CD4-positive, CD25-positive, alpha-beta regulatory T cell (primary cell): ENCODE data around the gene CLTCL1. TPM values are rescaled to one million over a fixed set of nuclear protein-coding genes. Genes with fewer than 3 reads are reported as not detected.
A peak's percentile ranks its signal among the peaks of the same experiment; 100 is the strongest.
"Not testable (repeated sequence)": the region's sequence is repeated elsewhere in the genome, so short reads cannot be mapped to it uniquely, and the experiment has no call there.

ENCODE experiments used
- ATAC-seq, 2 donors: fragments of 150-1000 bp; cut with Tn5 transposase; one replicate each; pipeline ENCODE4 v1.10.0; 2021; ENCODE audit warnings: low read depth in 2 of 2, moderate number of reproducible peaks in 2 of 2, moderate library complexity in 1 of 2
- DNase-seq, 3 donors: peaks; one replicate each; pipeline versions ENCODE4 v3.0.0 to v3.0.0-alpha.2; 2012 to 2022; ENCODE audit warnings: mixed read lengths in 1 of 3
- H3K27ac ChIP-seq: one replicate; pipeline ENCODE4 v1.7.0; 2013; ENCODE audit warnings: mild to moderate bottlenecking, low read length; ENCODE audit not compliant: insufficient read depth, poor library complexity, severe bottlenecking
- H3K27me3 ChIP-seq: one replicate; pipeline ENCODE4 v1.7.0; 2013; ENCODE audit warnings: low read length; ENCODE audit not compliant: control insufficient read depth, insufficient read depth
- H3K36me3 ChIP-seq: one replicate; pipeline ENCODE4 v1.7.0; 2013; ENCODE audit warnings: mild to moderate bottlenecking, low read length, moderate library complexity; ENCODE audit not compliant: control insufficient read depth, insufficient read depth
- H3K4me1 ChIP-seq: 2 replicates; pipeline ENCODE4 v1.7.0; 2013; ENCODE audit warnings: mild to moderate bottlenecking, low read length; ENCODE audit not compliant: insufficient read depth, control insufficient read depth, poor library complexity, severe bottlenecking
- H3K4me3 ChIP-seq: one replicate; pipeline ENCODE4 v1.7.0; 2013; ENCODE audit warnings: low read depth, mild to moderate bottlenecking, low read length, moderate library complexity
- H3K9me3 ChIP-seq, 2 experiments: 1 replicate in 1 of 2; 2 replicates in 1 of 2; pipeline ENCODE4 v1.7.0; 2013; ENCODE audit warnings: low read length in 2 of 2, mild to moderate bottlenecking in 1 of 2, moderate library complexity in 1 of 2; ENCODE audit not compliant: control insufficient read depth in 2 of 2
- H3K27ac Mint-ChIP-seq, 3 donors: one replicate each; pipeline ENCODE4 v1.8.0; 2020 to 2022; ENCODE audit warnings: mild to moderate bottlenecking in 3 of 3, mixed read lengths in 3 of 3, moderate library complexity in 2 of 3
- H3K27me3 Mint-ChIP-seq: one replicate; pipeline ENCODE4 v1.8.0; 2022; ENCODE audit warnings: mild to moderate bottlenecking, mixed read lengths
- H3K36me3 Mint-ChIP-seq: one replicate; pipeline ENCODE4 v1.8.0; 2020; ENCODE audit warnings: mixed read lengths
- H3K4me1 Mint-ChIP-seq, 4 donors: one replicate each; pipeline ENCODE4 v1.8.0; 2020 to 2022; ENCODE audit warnings: mixed read lengths in 4 of 4, mild to moderate bottlenecking in 1 of 4
- H3K4me3 Mint-ChIP-seq, 4 donors: one replicate each; pipeline ENCODE4 v1.8.0; 2020 to 2022; ENCODE audit warnings: mild to moderate bottlenecking in 4 of 4, mixed read lengths in 4 of 4, moderate library complexity in 3 of 4
- H3K9me3 Mint-ChIP-seq, 7 donors: one replicate each; pipeline ENCODE4 v1.8.0; 2020 to 2022; ENCODE audit warnings: mixed read lengths in 7 of 7, mild to moderate bottlenecking in 3 of 7, moderate library complexity in 2 of 7
- polyA plus RNA-seq, 4 donors: library from polyadenylated mRNA; unstranded; fragments of 300-500 nt; fragmentation: Illumina TruSeq; gene quantifications; one replicate each; pipeline ENCODE4 v1.2.3, GENCODE V29; 2021
- total RNA-seq: library from RNA; stranded (reverse); gene quantifications from one replicate; pipeline ENCODE4 v1.2.3, GENCODE V29; 2022

Gene CLTCL1
- total RNA-seq (0.20 TPM), polyA plus RNA-seq (under 1 TPM; 0.30 to 0.55 (median 0.36) TPM)

- H3K4me3 ChIP-seq: peak within 1 kb of the TSS; percentile 86
- peak; percentile 55 to 70 for ATAC-seq
Measured at GRCh38 chr22:19291580-19292457, at the start of gene CLTCL1. TSS of gene CLTCL1 (minus strand) at chr22:19291719. CDS start at chr22:19291641, 78 bp downstream.

GRCh38 chr22:19337137-19337536 is 45.6 kb upstream of the CLTCL1 start:
- H3K36me3 Mint-ChIP-seq: peaks cover 80% of the 10 kb centered on the region
- H3K27ac Mint-ChIP-seq: no peak overlapping the region
- H3K27me3 Mint-ChIP-seq: no peaks in the 10 kb centered on the region
- H3K4me1 Mint-ChIP-seq: peaks cover 0 to 8% (median 5%) of the 10 kb centered on the region in 4 donors
- H3K27ac ChIP-seq: no peak overlapping the region
- H3K4me1 ChIP-seq: no peaks in the 10 kb centered on the region
- ATAC-seq (no peak), DNase-seq (no peak)
- peaks cover 6 to 61% (median 30%) of the 10 kb centered on the region in 7 donors for H3K9me3 Mint-ChIP-seq
- H3K36me3 ChIP-seq: peaks cover 73% of the 10 kb centered on the region
- H3K4me3 ChIP-seq: no peak overlapping the region
- H3K27me3 ChIP-seq: no peaks in the 10 kb centered on the region
- no peak overlapping the region for H3K4me3 Mint-ChIP-seq
- H3K9me3 ChIP-seq: peaks cover 23 to 54% of the 10 kb centered on the region in 2 experiments

More at GRCh38 chr22:19291580-19292457, at the start of gene CLTCL1:
- H3K4me1 ChIP-seq: peaks cover 21% of the 10 kb centered on the region
- Mint-ChIP-seq H3K4me3 (peak within 1 kb of the TSS; percentile 88 to 95 (median 92)), H3K36me3 (no peaks in the 10 kb centered on the region), H3K27ac (peak within 1 kb of the TSS; percentile 63 to 75 (median 68)), H3K4me1 (peaks cover 5 to 29% (median 7%) of the 10 kb centered on the region in 4 donors), H3K27me3 (peaks cover 49% of the 10 kb centered on the region), H3K9me3 (peaks cover 0 to 2% (median 0%) of the 10 kb centered on the region in 7 donors)
- peaks cover 41% of the 10 kb centered on the region for H3K27me3 ChIP-seq
- no peaks in the 10 kb centered on the region for H3K36me3 ChIP-seq
- H3K9me3 ChIP-seq: no peaks in the 10 kb centered on the region
- DNase-seq: peak; percentile 65 to 69 (median 68)
- H3K27ac ChIP-seq: no peak within 1 kb of the TSS

GRCh38 chr22:19336133-19337075 is 44.9 kb upstream of the CLTCL1 start:
- H3K36me3 Mint-ChIP-seq: peaks cover 80% of the 10 kb centered on the region
- Histone ChIP-seq H3K4me1 (no peaks in the 10 kb centered on the region), H3K27ac (no peak overlapping the region), H3K4me3 (no peak overlapping the region), H3K9me3 (peaks cover 23 to 55% of the 10 kb centered on the region in 2 experiments), H3K27me3 (no peaks in the 10 kb centered on the region), H3K36me3 (peaks cover 79% of the 10 kb centered on the region)
- no peak for ATAC-seq
- peaks cover 6 to 58% (median 34%) of the 10 kb centered on the region in 7 donors for H3K9me3 Mint-ChIP-seq
- H3K4me3 Mint-ChIP-seq: no peak overlapping the region
- no peak overlapping the region for H3K27ac Mint-ChIP-seq
- no peak for DNase-seq
- peaks cover 0 to 6% (median under 1%) of the 10 kb centered on the region in 4 donors for H3K4me1 Mint-ChIP-seq
- no peaks in the 10 kb centered on the region for H3K27me3 Mint-ChIP-seq

GRCh38 chr22:19331975-19332374 is 40.5 kb upstream of the CLTCL1 start:
- no peaks in the 10 kb centered on the region for H3K4me1 ChIP-seq
- H3K9me3 Mint-ChIP-seq: peaks cover 0 to 37% (median 20%) of the 10 kb centered on the region in 7 donors

GRCh38 chr22:19331474-19331873 is 40.0 kb upstream of the CLTCL1 start:
- peaks cover 62% of the 10 kb centered on the region for H3K36me3 ChIP-seq
- H3K4me1 ChIP-seq: no peaks in the 10 kb centered on the region
- H3K27me3 ChIP-seq: no peaks in the 10 kb centered on the region
- peaks cover 0 to 32% (median 18%) of the 10 kb centered on the region in 7 donors for H3K9me3 Mint-ChIP-seq
- no peak overlapping the region for H3K27ac ChIP-seq
- DNase-seq: no peak
- peak overlapping the region in 1 of 4 donors; percentile 52 for H3K4me3 Mint-ChIP-seq
- no peak overlapping the region for H3K27ac Mint-ChIP-seq
- no peaks in the 10 kb centered on the region for H3K4me1 Mint-ChIP-seq
- no peak overlapping the region for H3K4me3 ChIP-seq
- peaks cover 13 to 32% of the 10 kb centered on the region in 2 experiments for H3K9me3 ChIP-seq
- H3K27me3 Mint-ChIP-seq: peaks cover 2% of the 10 kb centered on the region
- ATAC-seq: no peak
- peaks cover 60% of the 10 kb centered on the region for H3K36me3 Mint-ChIP-seq

More at GRCh38 chr22:19331975-19332374, 40.5 kb upstream of the CLTCL1 start:
- Mint-ChIP-seq H3K27ac (no peak overlapping the region), H3K4me3 (peak overlapping the region in 1 of 4 donors; percentile 35), H3K27me3 (no peaks in the 10 kb centered on the region), H3K4me1 (no peaks in the 10 kb centered on the region), H3K36me3 (peaks cover 65% of the 10 kb centered on the region)
- DNase-seq (no peak), ATAC-seq (no peak)
- Histone ChIP-seq H3K9me3 (peaks cover 16 to 37% of the 10 kb centered on the region in 2 experiments), H3K36me3 (peaks cover 66% of the 10 kb centered on the region), H3K27me3 (no peaks in the 10 kb centered on the region), H3K4me3 (no peak overlapping the region), H3K27ac (no peak overlapping the region)

GRCh38 chr22:19330865-19331418 is 39.4 kb upstream of the CLTCL1 start:
- H3K27me3 ChIP-seq: no peaks in the 10 kb centered on the region
- H3K9me3 ChIP-seq: peaks cover 9 to 26% of the 10 kb centered on the region in 2 experiments
- no peaks in the 10 kb centered on the region for H3K4me1 ChIP-seq
- Mint-ChIP-seq H3K27ac (peak overlapping the region in 1 of 3 donors; percentile 83), H3K9me3 (peaks cover 0 to 31% (median 14%) of the 10 kb centered on the region in 7 donors), H3K27me3 (peaks cover 5% of the 10 kb centered on the region), H3K36me3 (peaks cover 55% of the 10 kb centered on the region), H3K4me3 (no peak overlapping the region), H3K4me1 (no peaks in the 10 kb centered on the region)
- no peak overlapping the region for H3K4me3 ChIP-seq
- peaks cover 56% of the 10 kb centered on the region for H3K36me3 ChIP-seq
- no peak for DNase-seq
- ATAC-seq: no peak
- no peak overlapping the region for H3K27ac ChIP-seq

GRCh38 chr22:19330205-19330604 is 38.7 kb upstream of the CLTCL1 start:
- not testable (repeated sequence) for H3K4me1 Mint-ChIP-seq, H3K4me3 ChIP-seq, H3K4me3 Mint-ChIP-seq, H3K27me3 Mint-ChIP-seq, H3K27me3 ChIP-seq, H3K4me1 ChIP-seq, ATAC-seq, H3K27ac Mint-ChIP-seq, H3K27ac ChIP-seq, DNase-seq
- Histone ChIP-seq H3K9me3 (peaks cover 9 to 23% of the 10 kb centered on the region in 2 experiments), H3K36me3 (peaks cover 49% of the 10 kb centered on the region)
- Mint-ChIP-seq H3K36me3 (peaks cover 48% of the 10 kb centered on the region), H3K9me3 (peaks cover 0 to 25% (median 12%) of the 10 kb centered on the region in 7 donors)
